Measurements from ENCODE around the gene GADD45G.

GADD45G gene

DNA sequence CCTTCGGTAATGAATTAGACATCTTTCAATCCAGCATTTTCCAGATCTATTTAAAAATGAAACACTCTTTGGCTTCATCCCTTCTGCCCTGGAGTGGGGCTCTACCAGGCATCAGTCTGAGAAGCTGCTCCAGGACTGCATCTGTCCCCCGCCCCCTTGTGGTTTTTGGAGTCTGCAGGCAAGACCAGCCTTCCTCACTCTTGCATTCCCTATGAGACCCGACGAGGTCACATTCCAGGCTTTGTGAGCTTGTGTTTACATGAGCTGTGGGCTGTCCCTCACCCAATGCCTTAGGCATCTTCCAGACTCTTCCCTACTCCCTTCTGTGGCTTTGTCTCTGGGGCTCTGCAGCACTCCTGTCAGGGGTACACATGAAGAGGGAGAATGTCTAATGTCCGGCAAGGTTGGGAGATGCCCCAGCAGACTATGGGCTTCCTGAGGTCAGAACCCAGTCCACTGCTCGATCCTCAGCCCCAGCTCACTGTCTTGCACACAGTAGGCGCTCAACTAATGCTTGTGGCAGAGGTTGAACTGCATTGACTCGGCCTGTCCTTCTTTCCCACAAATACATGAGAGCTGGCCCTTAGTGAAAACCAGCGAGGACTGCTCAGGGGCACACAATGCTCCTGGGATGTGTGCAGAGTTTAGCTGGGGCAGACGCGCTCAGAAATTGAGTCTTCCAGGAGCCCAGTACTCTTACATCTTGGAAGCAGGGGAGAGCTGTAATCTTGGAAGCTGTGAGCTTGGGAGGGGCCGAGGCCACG, 11.7 kb upstream of the GADD45G start:
- no peak for DNase-seq

DNA sequence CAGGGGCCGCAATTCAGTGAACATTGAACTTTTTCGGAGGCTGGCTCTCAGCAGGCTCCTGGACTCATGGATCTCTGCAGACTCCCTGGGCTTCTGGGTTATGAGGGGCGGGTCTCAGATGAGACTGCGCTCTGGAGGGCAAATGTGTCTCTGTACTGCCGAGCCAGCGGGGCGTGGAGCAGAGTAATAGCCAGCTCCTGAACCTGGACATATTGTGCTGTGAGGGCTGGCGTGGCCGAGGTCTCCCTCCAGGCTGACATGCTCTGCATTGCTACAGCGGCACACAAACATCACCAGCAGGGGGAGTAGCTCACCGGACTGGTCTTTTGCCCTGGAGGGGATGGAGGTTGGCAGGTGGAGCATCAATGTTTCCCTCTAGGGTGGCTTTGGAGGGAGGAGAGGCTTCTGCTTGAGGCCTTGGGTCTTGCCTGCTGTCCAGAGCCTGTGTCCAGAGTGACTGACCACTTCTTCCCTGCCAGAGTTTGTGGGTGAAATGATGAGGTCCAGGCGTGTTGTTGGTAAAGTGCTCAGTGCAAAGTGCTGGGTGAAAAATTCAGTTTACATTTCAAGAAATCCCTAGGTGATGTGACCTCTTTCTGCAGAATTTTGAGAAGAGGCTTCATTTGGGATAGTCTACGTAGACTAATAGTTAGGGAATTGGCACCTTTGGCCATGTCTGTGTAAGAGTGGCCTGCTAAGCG, 10.9 kb upstream of the GADD45G start:
- DNase-seq: peak; percentile 11 to 48 (median 33)

- DNase-seq: peak in 2 of 3 experiments; percentile 24 to 46
Measured at GRCh38 chr9:89594811-89595550, 9.8 kb upstream of the GADD45G start.

DNA sequence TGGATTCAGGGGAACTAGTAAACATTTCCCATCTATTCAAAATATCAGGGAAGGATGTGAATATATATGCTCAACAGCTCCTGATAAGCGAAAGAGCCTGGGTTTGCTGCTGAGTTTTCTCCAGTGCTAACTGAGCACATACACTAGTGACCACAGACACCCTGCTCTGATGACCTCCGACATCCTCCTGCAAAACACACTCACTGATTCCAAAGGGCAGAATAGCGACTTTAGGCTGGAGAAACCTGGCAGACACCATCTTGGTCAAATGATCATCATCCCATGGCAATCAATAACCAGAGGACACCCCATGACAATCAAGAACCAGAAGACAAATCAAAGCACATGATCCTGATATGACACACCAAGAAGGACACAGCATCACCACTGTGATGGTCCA, 9.2 kb upstream of the GADD45G start:
- DNase-seq: no peak

- no peak for DNase-seq
Measured at GRCh38 chr9:89596937-89597555, 7.8 kb upstream of the GADD45G start.

GRCh38 chr9:89597711-89598362, 7.0 kb upstream of the GADD45G start:
- DNase-seq: peak in 2 of 3 experiments; percentile 47 to 50

- DNase-seq: no peak
Measured at GRCh38 chr9:89598363-89598713, 6.5 kb upstream of the GADD45G start.

- DNase-seq: no peak
Measured at GRCh38 chr9:89598926-89599325, 5.9 kb upstream of the GADD45G start.

GRCh38 chr9:89600831-89601230, 4.0 kb upstream of the GADD45G start:
- no peak for DNase-seq

DNA sequence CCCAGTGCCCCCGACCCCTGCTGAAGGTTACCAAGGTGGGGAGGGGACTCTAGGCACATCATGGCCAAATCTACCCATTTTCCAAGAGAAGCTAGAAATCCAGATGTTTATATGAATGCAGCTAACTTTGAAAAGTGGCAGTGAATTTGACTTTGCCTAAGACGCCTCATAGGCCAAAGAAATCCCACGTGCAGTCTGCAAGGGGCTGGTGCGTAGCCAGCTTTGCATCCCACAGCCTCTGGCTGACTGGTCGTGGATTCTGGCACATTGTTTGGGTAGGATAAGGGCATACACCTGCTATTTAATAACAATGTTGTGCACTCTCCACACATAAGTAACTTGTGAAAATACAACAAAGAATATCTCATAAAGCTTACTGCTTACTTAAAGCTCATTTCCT, 3.5 kb upstream of the GADD45G start:
- DNase-seq: no peak

- DNase-seq: peak in 1 of 3 experiments; percentile 30
Measured at GRCh38 chr9:89601856-89602562, 2.8 kb upstream of the GADD45G start.

GRCh38 chr9:89602978-89603766, 1.6 kb upstream of the GADD45G start:
- DNase-seq: peak; percentile 87 to 98 (median 93)

GRCh38 chr9:89603767-89604665, 796 bp upstream of the GADD45G start:
- peak; percentile 70 to 98 (median 94) for DNase-seq

- peak; percentile 23 to 88 (median 81) for DNase-seq
Measured at GRCh38 chr9:89605465-89606048, 745 bp downstream of the GADD45G start.

DNA sequence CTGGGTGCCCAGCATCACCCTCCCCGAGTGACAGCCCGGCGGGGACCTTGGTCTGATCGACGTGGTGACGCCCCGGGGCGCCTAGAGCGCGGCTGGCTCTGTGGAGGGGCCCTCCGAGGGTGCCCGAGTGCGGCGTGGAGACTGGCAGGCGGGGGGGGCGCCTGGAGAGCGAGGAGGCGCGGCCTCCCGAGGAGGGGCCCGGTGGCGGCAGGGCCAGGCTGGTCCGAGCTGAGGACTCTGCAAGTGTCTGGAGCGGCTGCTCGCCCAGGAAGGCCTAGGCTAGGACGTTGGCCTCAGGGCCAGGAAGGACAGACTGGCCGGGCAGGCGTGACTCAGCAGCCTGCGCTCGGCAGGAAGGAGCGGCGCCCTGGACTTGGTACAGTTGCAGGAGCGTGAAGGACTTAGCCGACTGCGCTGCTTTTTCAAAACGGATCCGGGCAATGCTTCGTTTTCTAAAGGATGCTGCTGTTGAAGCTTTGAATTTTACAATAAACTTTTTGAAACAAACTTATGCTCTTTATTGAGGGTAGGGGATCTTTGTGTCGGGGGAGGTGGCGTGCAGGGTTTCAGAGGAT, 1.3 kb downstream of the GADD45G start:
- DNase-seq: peak; percentile 33 to 87 (median 84)

DNA sequence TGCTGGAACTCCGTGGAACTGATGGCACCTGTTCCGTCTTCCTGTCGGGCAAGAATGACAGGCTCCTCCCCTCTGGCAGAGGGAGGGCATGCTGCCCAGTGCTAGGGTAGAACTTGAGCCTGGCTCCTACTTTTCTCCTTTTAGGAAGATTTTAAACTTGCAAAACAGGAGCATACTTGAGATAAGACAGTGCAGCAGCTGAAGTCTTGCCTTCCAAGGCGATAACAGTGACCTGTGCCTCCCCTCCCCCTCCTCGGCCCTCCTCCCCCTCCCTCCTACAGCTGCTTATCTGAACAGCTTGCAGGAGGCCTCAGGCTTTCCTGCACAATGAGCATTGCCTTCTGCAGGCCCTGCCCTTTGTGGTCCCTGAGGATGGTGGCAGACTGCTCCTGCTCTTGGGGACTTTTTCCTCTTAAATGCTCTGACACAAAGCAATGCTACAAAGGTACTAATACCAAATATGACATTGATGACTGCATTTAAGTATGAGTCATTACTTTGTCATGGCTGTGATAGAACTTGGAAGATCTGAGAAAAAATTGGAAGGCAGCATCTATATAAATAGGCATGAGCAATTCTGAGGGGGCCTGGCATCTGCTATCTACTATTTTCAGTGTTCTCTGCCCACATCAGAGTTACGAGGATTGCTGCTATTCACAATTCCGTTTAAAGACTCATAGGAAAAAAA, 2.0 kb downstream of the GADD45G start:
- DNase-seq: peak in 2 of 3 experiments; percentile 76 to 88

- peak in 1 of 3 experiments; percentile 59 for DNase-seq
Measured at GRCh38 chr9:89608641-89609335, 4.0 kb downstream of the GADD45G start.

Measured in NCI-H1417 (cell line).